ENCODE measurements around the gene ZACN.

DNA sequence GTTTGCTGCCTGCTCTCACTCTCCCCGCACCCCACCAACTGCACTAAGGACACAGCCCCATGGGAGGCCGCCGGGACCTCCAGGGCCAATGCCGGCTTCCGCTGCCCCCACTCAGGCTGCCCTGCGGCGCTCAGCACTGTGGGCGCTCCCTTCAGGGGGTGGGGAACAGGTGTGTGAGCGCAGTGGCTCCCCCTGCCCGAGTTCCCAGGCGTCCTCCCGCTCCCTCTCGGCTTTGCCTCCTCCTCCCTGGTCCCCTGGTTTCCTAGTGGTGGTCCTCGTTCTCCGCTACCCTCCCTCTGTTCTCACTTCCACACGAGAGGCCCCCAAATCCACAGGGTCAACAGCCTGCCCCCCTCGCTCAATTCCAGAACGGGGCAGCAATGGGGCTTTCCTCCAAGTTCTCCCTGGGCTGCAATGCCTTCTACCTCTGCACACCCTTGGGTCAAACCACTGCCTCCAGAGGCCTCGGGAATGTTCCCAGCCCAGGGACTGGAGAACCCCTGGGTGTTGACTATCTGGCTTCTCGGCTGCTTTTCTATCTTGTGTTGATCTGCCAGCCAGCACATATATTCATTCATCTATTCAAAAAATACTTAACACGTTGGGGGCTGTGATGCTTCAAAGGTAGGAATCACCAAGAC lies 52.2 kb downstream of the ZACN start:
- TF ChIP-seq, protein P1, sequence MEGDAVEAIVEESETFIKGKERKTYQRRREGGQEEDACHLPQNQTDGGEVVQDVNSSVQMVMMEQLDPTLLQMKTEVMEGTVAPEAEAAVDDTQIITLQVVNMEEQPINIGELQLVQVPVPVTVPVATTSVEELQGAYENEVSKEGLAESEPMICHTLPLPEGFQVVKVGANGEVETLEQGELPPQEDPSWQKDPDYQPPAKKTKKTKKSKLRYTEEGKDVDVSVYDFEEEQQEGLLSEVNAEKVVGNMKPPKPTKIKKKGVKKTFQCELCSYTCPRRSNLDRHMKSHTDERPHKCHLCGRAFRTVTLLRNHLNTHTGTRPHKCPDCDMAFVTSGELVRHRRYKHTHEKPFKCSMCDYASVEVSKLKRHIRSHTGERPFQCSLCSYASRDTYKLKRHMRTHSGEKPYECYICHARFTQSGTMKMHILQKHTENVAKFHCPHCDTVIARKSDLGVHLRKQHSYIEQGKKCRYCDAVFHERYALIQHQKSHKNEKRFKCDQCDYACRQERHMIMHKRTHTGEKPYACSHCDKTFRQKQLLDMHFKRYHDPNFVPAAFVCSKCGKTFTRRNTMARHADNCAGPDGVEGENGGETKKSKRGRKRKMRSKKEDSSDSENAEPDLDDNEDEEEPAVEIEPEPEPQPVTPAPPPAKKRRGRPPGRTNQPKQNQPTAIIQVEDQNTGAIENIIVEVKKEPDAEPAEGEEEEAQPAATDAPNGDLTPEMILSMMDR (IDR thresholded peaks at IDR 0.05), result no peak
- TF ChIP-seq, protein P2, sequence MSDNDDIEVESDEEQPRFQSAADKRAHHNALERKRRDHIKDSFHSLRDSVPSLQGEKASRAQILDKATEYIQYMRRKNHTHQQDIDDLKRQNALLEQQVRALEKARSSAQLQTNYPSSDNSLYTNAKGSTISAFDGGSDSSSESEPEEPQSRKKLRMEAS (IDR thresholded peaks at IDR 0.05; ENCODE audit: low read depth), result no peak
- no peak for TF ChIP-seq TAF1 (IDR thresholded peaks at IDR 0.05; ENCODE audit: borderline replicate concordance, low read depth, low read length)
- TF ChIP-seq EP300 (IDR thresholded peaks at IDR 0.05; ENCODE audit: borderline replicate concordance in 1 of 2, low read depth in 1 of 2, low read length in 1 of 2), result no peak
- no peak for TF ChIP-seq TEAD4 (IDR thresholded peaks at IDR 0.05; ENCODE audit: borderline replicate concordance, insufficient read depth)
- no peak for TF ChIP-seq NRF1 (IDR thresholded peaks at IDR 0.05; ENCODE audit: low read depth, low read length)
- no peak for TF ChIP-seq RFX5 (IDR thresholded peaks at IDR 0.05; ENCODE audit: low read length)
- TF ChIP-seq SIN3A (IDR thresholded peaks at IDR 0.05; ENCODE audit: borderline replicate concordance, low read depth, low read length), result no peak
- no peak for TF ChIP-seq POLR2AphosphoS5 (IDR thresholded peaks at IDR 0.05; ENCODE audit: low read depth, low read length)
- TF ChIP-seq EZH2phosphoT487 (IDR thresholded peaks at IDR 0.05; ENCODE audit: borderline replicate concordance, low read depth), result no peak
- no peak for TF ChIP-seq MXI1 (IDR thresholded peaks at IDR 0.05; ENCODE audit: low read depth, low read length)
- TF ChIP-seq RAD21 (IDR thresholded peaks at IDR 0.05; ENCODE audit: low read length), result no peak
